ENCODE results near the gene SIN3B. TPM values are rescaled to one million over a fixed set of nuclear protein-coding genes. Genes with fewer than 3 reads are reported as not detected.

Gene SIN3B
- total and polyA plus RNA-seq, 9 of the 15 experiments (the other 6 are each of a cell fraction or from before 2014, with no cell fraction given): 0.51 to 34.2 (median 14.3) TPM

- no peaks in the 10 kb centered on the region for H3K9me3 ChIP-seq (replicated peaks; ENCODE audit: control insufficient read depth, insufficient read depth, low read depth, low read length)
- POLR2A ChIA-PET: interaction anchor here (0.6 to 0.7 kb wide), 2 partner anchors 56 to 100 kb away, joined by 3 read pairs; no protein-coding TSS in a partner anchor
- no peak overlapping the region for H3K9ac ChIP-seq (ENCODE audit: insufficient read depth in 1 of 2, low read depth in 2 of 2, low read length in 2 of 2)
- no TSS peak for BruUV-seq (replicated peaks)
- no peak for TF ChIP-seq GTF3C2 (IDR thresholded peaks at IDR 0.05; ENCODE audit: borderline replicate concordance, extremely low read depth, insufficient read length)
- TF ChIP-seq SMARCC2 (IDR thresholded peaks at IDR 0.05; ENCODE audit: low read depth): no peak
- no peak for TF ChIP-seq ZNF76 (CRISPR knock-in tag; IDR thresholded peaks at IDR 0.05; ENCODE audit: borderline replicate concordance)
- in situ Hi-C loops (cut with MboI) (no loop called here), intact Hi-C loops (cut with micrococcal nuclease) (no loop called here)
- H3K4me1 ChIP-seq (replicated peaks in 1 of 2; ENCODE audit: control insufficient read depth in 2 of 2, insufficient read depth in 2 of 2, low read length in 2 of 2): peaks cover 0 to 12% of the 10 kb centered on the region in 2 experiments; a peak in 3 of 5 replicates
- WGBS (ENCODE audit: insufficient coverage, low coverage, missing lambda C conversion rate): 50% methylated on average over 4 of the region's 7 CpGs
- FAIRE-seq (no peak), DNase-seq (ENCODE audit: extremely low read depth in 1 of 4, low spot score in 3 of 4) (no peak), ATAC-seq (no peak)
- CTCF ChIA-PET (ENCODE audit: low intra/inter-chr PET ratio): no interaction called here
- no peak overlapping the region for H3K27ac ChIP-seq (ENCODE audit: extremely low read depth, low read depth, low read length)
- no peaks in the 10 kb centered on the region for H4K20me1 ChIP-seq (replicated peaks; ENCODE audit: control insufficient read depth, insufficient read depth, low read length)
- H3K36me3 ChIP-seq (ENCODE audit: control insufficient read depth, insufficient read depth, low read length): no peaks in the 10 kb centered on the region
- no peak overlapping the region for H3K4me3 ChIP-seq
- no peak overlapping the region for H2AFZ ChIP-seq (ENCODE audit: low read depth, low read length)
- H3K9me1 ChIP-seq (ENCODE audit: control insufficient read depth, insufficient read depth, low read length): no peaks in the 10 kb centered on the region
- no peaks in the 10 kb centered on the region for H3K79me2 ChIP-seq (ENCODE audit: control insufficient read depth, insufficient read depth, low read length)
- H3K27me3 ChIP-seq (ENCODE audit: control insufficient read depth in 2 of 2, insufficient read depth in 2 of 2, low read length in 2 of 2): peaks cover 0 to under 1% of the 10 kb centered on the region in 2 experiments; a peak in 2 of 5 replicates
- H3K4me2 ChIP-seq (ENCODE audit: insufficient read depth, low read length): no peak overlapping the region
Observed at GRCh38 chr19:16821081-16821480, 8.1 kb upstream of the SIN3B start.
